Measurements from ENCODE around the gene EVI2A. TPM values are rescaled to one million over a fixed set of nuclear protein-coding genes. Genes with fewer than 3 reads are reported as not detected.
A peak's percentile ranks its signal among the peaks of the same experiment; 100 is the strongest.

Gene EVI2A
- total and polyA plus RNA-seq, 2 donors (not counting 1 experiment from before 2014, with no cell fraction given): 0.77 to 22.8 TPM

DNA sequence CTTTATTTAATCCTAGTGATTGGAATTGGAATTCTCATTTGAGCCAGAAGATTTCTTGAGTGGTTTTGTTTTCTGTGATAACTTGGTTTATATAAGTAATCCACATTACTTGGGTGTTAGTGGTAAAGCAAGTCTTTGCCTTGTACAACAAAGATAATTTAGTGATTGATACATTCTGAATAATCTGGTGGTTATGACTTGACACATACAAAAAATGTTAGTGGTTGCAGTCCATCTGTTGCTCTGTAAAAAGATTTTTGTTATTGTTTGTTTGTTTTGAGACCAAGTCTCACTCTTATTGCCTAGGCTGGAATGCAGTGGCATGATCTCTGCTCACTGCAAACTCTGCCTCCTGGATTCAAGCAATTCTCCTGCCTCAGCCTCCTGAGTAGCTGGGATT is 37.6 kb downstream of the EVI2A start:
- Histone ChIP-seq H3K4me1 (ENCODE audit: control insufficient read depth, extremely low read depth, insufficient read depth, low read length) (no peaks in the 10 kb centered on the region), H3K27ac (ENCODE audit: insufficient read depth, low read length) (no peak overlapping the region), H3K27me3 (ENCODE audit: control insufficient read depth, insufficient read depth, low read length) (no peaks in the 10 kb centered on the region), H4K20me1 (ENCODE audit: control insufficient read depth, extremely low read depth, insufficient read depth, low read length) (no peaks in the 10 kb centered on the region), H3K36me3 (ENCODE audit: control insufficient read depth, insufficient read depth, low read length) (no peaks in the 10 kb centered on the region), H3K79me2 (ENCODE audit: control insufficient read depth, insufficient read depth, low read length) (no peaks in the 10 kb centered on the region), H3K4me2 (ENCODE audit: extremely low read depth, insufficient read depth, low read length) (no peak overlapping the region), H3K9me3 (ENCODE audit: control insufficient read depth, insufficient read depth, low read depth, low read length) (no peaks in the 10 kb centered on the region), H3K4me3 (replicated peaks in 1 of 4; ENCODE audit: control extremely low read depth in 1 of 4, insufficient read depth in 1 of 4, low read depth in 3 of 4, low read length in 4 of 4) (no peak overlapping the region), H3K9ac (ENCODE audit: insufficient read depth, low read length) (no peak overlapping the region), H2AFZ (ENCODE audit: low read length) (no peak overlapping the region)
- TF ChIP-seq EZH2 (IDR thresholded peaks at IDR 0.05; ENCODE audit: low read length, missing control alignments): no peak
- TF ChIP-seq, protein P1, sequence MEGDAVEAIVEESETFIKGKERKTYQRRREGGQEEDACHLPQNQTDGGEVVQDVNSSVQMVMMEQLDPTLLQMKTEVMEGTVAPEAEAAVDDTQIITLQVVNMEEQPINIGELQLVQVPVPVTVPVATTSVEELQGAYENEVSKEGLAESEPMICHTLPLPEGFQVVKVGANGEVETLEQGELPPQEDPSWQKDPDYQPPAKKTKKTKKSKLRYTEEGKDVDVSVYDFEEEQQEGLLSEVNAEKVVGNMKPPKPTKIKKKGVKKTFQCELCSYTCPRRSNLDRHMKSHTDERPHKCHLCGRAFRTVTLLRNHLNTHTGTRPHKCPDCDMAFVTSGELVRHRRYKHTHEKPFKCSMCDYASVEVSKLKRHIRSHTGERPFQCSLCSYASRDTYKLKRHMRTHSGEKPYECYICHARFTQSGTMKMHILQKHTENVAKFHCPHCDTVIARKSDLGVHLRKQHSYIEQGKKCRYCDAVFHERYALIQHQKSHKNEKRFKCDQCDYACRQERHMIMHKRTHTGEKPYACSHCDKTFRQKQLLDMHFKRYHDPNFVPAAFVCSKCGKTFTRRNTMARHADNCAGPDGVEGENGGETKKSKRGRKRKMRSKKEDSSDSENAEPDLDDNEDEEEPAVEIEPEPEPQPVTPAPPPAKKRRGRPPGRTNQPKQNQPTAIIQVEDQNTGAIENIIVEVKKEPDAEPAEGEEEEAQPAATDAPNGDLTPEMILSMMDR (conservative IDR thresholded peaks at IDR 0.05 in 1 of 2, IDR thresholded peaks at IDR 0.05 in 1 of 2; ENCODE audit: low read depth in 1 of 2, low read length in 2 of 2): no peak
- peak in 1 of 2 donors; percentile 26 for DNase-seq (ENCODE audit: low read depth in 2 of 2)

DNA sequence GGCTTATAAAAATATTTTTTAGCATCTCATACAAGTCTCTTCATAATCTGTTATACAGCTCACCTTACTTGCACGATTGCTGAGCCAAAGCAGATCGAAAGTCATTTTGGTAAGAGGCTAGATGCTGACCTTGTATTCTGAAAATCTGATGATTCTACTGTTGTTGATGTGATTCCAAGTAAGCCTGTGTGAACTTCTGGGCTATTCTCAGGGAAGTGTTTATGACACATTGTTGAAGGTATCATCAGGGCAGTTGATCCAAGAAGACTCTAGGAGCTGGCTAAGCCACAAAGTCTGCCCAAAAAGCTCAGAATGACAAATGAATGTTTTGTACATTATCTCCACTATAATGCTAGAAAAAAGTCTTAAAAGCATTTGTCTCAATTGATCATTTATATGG is 40.4 kb downstream of the EVI2A start:
- Histone ChIP-seq H3K4me3 (replicated peaks in 1 of 4; ENCODE audit: control extremely low read depth in 1 of 4, insufficient read depth in 1 of 4, low read depth in 3 of 4, low read length in 4 of 4) (no peak overlapping the region), H3K9me3 (ENCODE audit: control insufficient read depth, insufficient read depth, low read depth, low read length) (no peaks in the 10 kb centered on the region), H3K27me3 (ENCODE audit: control insufficient read depth, insufficient read depth, low read length) (no peaks in the 10 kb centered on the region), H3K9ac (ENCODE audit: insufficient read depth, low read length) (no peak overlapping the region), H3K4me2 (ENCODE audit: extremely low read depth, insufficient read depth, low read length) (no peak overlapping the region), H3K79me2 (ENCODE audit: control insufficient read depth, insufficient read depth, low read length) (no peaks in the 10 kb centered on the region), H4K20me1 (ENCODE audit: control insufficient read depth, extremely low read depth, insufficient read depth, low read length) (no peaks in the 10 kb centered on the region), H3K27ac (ENCODE audit: insufficient read depth, low read length) (no peak overlapping the region), H2AFZ (ENCODE audit: low read length) (no peak overlapping the region), H3K36me3 (ENCODE audit: control insufficient read depth, insufficient read depth, low read length) (no peaks in the 10 kb centered on the region), H3K4me1 (ENCODE audit: control insufficient read depth, extremely low read depth, insufficient read depth, low read length) (no peaks in the 10 kb centered on the region)
- no peak for TF ChIP-seq EZH2 (IDR thresholded peaks at IDR 0.05; ENCODE audit: low read length, missing control alignments)
- TF ChIP-seq, protein P1 (conservative IDR thresholded peaks at IDR 0.05 in 1 of 2, IDR thresholded peaks at IDR 0.05 in 1 of 2; ENCODE audit: low read depth in 1 of 2, low read length in 2 of 2): no peak
- DNase-seq (ENCODE audit: low read depth in 2 of 2): no peak

DNA sequence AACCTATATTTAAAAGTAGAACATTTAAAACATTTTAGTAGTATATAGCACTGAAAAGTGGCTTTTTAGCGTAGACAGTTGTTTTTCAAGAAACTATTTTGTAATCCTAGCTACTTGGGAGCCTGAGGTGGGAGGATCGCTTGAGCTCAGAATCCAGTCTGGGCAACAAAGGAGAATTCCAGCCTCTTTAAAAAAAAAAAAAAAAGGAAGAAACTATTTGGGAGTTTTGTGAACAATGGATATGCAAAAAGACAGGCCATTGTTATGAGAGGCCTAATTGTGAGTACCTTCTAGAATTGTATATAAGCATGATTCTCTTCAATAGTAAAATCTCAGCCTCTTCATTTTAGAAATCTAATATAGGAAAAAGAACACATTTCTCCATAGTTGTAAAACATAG is 42.0 kb downstream of the EVI2A start:
- no peak for TF ChIP-seq EZH2 (IDR thresholded peaks at IDR 0.05; ENCODE audit: low read length, missing control alignments)
- TF ChIP-seq, protein P1 (conservative IDR thresholded peaks at IDR 0.05 in 1 of 2, IDR thresholded peaks at IDR 0.05 in 1 of 2; ENCODE audit: low read depth in 1 of 2, low read length in 2 of 2): no peak
- Histone ChIP-seq H3K4me1 (ENCODE audit: control insufficient read depth, extremely low read depth, insufficient read depth, low read length) (no peaks in the 10 kb centered on the region), H4K20me1 (ENCODE audit: control insufficient read depth, extremely low read depth, insufficient read depth, low read length) (no peaks in the 10 kb centered on the region), H3K79me2 (ENCODE audit: control insufficient read depth, insufficient read depth, low read length) (no peaks in the 10 kb centered on the region), H3K27ac (ENCODE audit: insufficient read depth, low read length) (no peak overlapping the region), H3K27me3 (ENCODE audit: control insufficient read depth, insufficient read depth, low read length) (no peaks in the 10 kb centered on the region), H2AFZ (ENCODE audit: low read length) (no peak overlapping the region), H3K4me3 (replicated peaks in 1 of 4; ENCODE audit: control extremely low read depth in 1 of 4, insufficient read depth in 1 of 4, low read depth in 3 of 4, low read length in 4 of 4) (no peak overlapping the region), H3K9ac (ENCODE audit: insufficient read depth, low read length) (no peak overlapping the region), H3K9me3 (ENCODE audit: control insufficient read depth, insufficient read depth, low read depth, low read length) (no peaks in the 10 kb centered on the region), H3K4me2 (ENCODE audit: extremely low read depth, insufficient read depth, low read length) (no peak overlapping the region), H3K36me3 (ENCODE audit: control insufficient read depth, insufficient read depth, low read length) (no peaks in the 10 kb centered on the region)
- DNase-seq (ENCODE audit: low read depth in 2 of 2): no peak

Measured in fibroblast of lung (primary cell).